ENCODE results near the gene DHRS7C.
"Not testable (repeated sequence)": the region's sequence is repeated elsewhere in the genome, so short reads cannot be mapped to it uniquely, and the experiment has no call there.

Gene DHRS7C

DNA sequence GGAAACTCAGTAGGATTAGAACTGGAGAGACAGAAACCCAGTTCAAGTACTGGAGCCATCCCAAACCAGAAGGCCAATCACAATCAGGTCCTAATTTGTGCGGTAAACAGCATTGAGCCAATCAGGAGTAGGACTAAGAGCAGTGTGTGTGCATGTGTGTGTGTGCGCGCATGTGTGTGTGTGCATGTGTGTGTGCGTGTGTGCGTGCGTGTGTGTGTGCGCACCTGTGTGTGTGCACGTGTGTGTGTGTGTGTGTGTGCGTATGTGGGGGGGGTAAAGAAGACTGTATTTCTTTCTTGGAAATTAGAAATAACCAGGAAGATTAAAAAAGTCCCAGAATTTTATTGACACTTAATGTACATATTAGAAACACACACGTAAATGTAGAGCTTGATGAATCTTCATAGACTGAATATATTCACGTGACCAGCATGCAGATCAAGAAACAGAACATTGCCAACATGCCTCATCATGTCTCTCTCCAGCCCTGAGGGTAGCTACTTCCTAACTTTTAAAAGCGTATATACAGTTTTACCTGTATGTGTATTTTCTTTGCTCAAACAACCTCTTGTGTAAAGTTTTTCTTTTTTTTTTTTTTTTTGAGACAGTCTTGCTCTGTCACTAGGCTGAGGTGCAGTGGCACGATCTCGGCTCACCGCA is 919 bp upstream of the DHRS7C start:
- no peak for TF ChIP-seq POLR2A (IDR thresholded peaks at IDR 0.05; ENCODE audit: extremely low read depth, insufficient read length)
- TF ChIP-seq, protein P1, sequence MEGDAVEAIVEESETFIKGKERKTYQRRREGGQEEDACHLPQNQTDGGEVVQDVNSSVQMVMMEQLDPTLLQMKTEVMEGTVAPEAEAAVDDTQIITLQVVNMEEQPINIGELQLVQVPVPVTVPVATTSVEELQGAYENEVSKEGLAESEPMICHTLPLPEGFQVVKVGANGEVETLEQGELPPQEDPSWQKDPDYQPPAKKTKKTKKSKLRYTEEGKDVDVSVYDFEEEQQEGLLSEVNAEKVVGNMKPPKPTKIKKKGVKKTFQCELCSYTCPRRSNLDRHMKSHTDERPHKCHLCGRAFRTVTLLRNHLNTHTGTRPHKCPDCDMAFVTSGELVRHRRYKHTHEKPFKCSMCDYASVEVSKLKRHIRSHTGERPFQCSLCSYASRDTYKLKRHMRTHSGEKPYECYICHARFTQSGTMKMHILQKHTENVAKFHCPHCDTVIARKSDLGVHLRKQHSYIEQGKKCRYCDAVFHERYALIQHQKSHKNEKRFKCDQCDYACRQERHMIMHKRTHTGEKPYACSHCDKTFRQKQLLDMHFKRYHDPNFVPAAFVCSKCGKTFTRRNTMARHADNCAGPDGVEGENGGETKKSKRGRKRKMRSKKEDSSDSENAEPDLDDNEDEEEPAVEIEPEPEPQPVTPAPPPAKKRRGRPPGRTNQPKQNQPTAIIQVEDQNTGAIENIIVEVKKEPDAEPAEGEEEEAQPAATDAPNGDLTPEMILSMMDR (IDR thresholded peaks at IDR 0.05; ENCODE audit: low read depth, low read length), result no peak
- no peak for TF ChIP-seq MYC (IDR thresholded peaks at IDR 0.05; ENCODE audit: low read depth, low read length)
- TF ChIP-seq, protein P2, sequence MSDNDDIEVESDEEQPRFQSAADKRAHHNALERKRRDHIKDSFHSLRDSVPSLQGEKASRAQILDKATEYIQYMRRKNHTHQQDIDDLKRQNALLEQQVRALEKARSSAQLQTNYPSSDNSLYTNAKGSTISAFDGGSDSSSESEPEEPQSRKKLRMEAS (IDR thresholded peaks at IDR 0.05; ENCODE audit: low read depth, low read length), result no peak
- DNase-seq (ENCODE audit: low read depth), result no peak
- no peak overlapping the region for H3K4me3 ChIP-seq (ENCODE audit: low read depth, low read length)

DNA sequence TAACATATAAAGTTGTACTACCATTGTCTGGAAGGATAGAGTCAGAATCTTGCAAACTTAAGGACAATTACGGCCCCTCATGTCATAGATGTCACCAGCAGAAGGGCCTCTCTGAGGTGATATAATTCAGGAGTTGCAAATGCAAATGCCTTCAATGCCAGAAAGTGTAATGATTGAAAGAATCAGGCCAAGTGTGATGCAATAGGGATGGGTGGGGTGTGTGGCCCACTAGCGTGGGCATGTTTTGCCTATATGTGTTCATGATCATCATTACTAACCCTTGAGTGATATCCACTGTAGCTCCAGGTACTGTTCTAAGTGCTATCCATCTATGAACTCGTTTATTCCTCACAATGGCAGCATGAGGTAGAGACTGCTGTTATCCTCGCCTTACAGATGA is 1.1 kb downstream of the DHRS7C start:
- TF ChIP-seq MYC (IDR thresholded peaks at IDR 0.05; ENCODE audit: low read depth, low read length), result no peak
- TF ChIP-seq, protein P1 (IDR thresholded peaks at IDR 0.05; ENCODE audit: low read depth, low read length), result no peak
- DNase-seq (ENCODE audit: low read depth), result no peak
- no peak overlapping the region for H3K4me3 ChIP-seq (ENCODE audit: low read depth, low read length)

DNA sequence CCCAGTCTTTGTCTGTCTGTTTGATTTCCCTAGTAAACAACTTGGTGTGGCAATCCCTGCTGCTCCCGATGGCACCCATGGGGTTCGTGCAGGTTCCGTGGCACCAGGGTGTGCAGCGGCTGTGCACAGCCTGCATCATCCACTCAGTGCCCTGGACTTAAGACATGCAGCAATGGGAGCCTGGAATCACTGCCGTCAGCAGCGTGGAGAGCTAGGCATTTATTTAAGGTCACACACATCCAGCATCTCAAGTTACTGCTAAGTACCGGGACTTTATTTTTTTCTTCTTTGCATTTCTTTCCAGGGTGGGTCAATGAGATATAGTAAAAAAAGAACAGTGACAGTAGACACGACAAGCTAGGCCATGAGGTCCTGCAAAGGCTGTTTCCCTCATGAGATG is 2.8 kb downstream of the DHRS7C start:
- TF ChIP-seq, protein P2 (IDR thresholded peaks at IDR 0.05; ENCODE audit: low read depth, low read length), result no peak
- no peak for TF ChIP-seq POLR2A (IDR thresholded peaks at IDR 0.05; ENCODE audit: extremely low read depth, insufficient read length)
- TF ChIP-seq MYC (IDR thresholded peaks at IDR 0.05; ENCODE audit: low read depth, low read length), result no peak
- TF ChIP-seq, protein P1 (IDR thresholded peaks at IDR 0.05; ENCODE audit: low read depth, low read length), result no peak
- H3K4me3 ChIP-seq (ENCODE audit: low read depth, low read length), result no peak overlapping the region
- DNase-seq (ENCODE audit: low read depth), result no peak

DNA sequence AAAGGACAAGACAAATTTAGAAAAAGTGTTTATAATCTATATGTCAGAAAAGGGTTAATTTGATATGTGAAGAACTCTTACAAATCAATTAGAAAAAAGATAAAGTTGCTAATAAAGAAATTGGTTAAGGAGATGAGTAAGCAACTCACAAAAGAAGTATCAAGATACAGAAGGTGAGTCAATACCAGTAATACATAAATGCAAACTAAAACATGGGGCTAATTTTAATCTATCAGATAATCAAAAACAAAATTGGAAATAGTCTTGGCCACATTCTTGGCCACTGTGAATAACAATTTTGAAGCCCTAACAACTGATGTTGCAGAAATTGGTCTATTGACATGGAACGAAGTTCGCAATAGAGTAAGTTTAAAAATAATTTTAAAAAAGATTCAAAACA is 6.8 kb downstream of the DHRS7C start:
- DNase-seq (ENCODE audit: low read depth), result no peak
- TF ChIP-seq, protein P1 (IDR thresholded peaks at IDR 0.05; ENCODE audit: low read depth, low read length), result no peak
- no peak for TF ChIP-seq MYC (IDR thresholded peaks at IDR 0.05; ENCODE audit: low read depth, low read length)
- TF ChIP-seq, protein P2 (IDR thresholded peaks at IDR 0.05; ENCODE audit: low read depth, low read length), result no peak
- no peak for TF ChIP-seq POLR2A (IDR thresholded peaks at IDR 0.05; ENCODE audit: extremely low read depth, insufficient read length)
- no peak overlapping the region for H3K4me3 ChIP-seq (ENCODE audit: low read depth, low read length)

DNA sequence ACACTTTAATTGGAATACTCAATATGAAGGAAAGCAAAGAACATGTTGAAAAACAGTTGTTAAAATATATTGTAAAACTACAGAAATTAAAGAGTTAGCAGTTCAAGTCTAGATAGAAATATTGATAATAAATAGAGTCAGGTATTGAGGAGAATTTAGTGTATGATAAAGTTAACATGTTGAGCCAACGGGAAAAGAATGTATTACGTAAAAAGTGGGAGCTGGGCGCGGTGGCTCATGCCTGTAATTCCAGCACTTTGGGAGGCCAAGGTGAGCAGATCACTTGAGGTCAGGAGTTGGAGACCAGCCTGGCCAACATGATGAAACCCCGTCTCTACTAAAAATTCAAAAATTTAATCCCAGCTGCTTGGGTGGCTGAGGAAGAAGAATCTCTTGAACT is 7.9 kb downstream of the DHRS7C start:
- not testable (repeated sequence) for H3K4me3 ChIP-seq (ENCODE audit: low read depth, low read length); DNase-seq (ENCODE audit: low read depth)

DNA sequence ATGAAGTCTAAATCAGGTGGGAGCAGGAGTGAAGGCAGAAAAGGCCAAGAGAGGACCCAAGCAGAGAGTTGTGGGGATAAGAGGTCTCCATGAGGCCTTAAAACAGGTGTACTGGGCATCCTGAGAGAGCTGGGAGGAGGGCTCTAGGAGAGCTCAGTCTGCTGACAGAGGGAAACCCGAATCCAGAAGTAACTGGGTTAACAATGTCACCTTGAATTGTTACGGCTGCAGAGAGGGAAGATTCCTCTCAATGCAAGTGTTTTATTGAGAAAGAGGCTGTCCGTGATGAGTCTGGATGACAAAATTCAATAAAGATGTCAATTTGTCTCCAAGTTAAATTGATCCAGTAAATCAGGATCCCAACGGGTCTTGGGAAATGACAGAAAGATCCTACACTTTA is 8.3 kb downstream of the DHRS7C start:
- H3K4me3 ChIP-seq (ENCODE audit: low read depth, low read length), result no peak overlapping the region
- no peak for TF ChIP-seq MYC (IDR thresholded peaks at IDR 0.05; ENCODE audit: low read depth, low read length)
- TF ChIP-seq, protein P2 (IDR thresholded peaks at IDR 0.05; ENCODE audit: low read depth, low read length), result no peak
- TF ChIP-seq, protein P1 (IDR thresholded peaks at IDR 0.05; ENCODE audit: low read depth, low read length), result no peak
- TF ChIP-seq POLR2A (IDR thresholded peaks at IDR 0.05; ENCODE audit: extremely low read depth, insufficient read length), result no peak
- DNase-seq (ENCODE audit: low read depth), result no peak
